ENCODE results near the gene KSR2.
A peak's percentile ranks its signal among the peaks of the same experiment; 100 is the strongest.
"Not testable (repeated sequence)": the region's sequence is repeated elsewhere in the genome, so short reads cannot be mapped to it uniquely, and the experiment has no call there.

KSR2 gene

DNA sequence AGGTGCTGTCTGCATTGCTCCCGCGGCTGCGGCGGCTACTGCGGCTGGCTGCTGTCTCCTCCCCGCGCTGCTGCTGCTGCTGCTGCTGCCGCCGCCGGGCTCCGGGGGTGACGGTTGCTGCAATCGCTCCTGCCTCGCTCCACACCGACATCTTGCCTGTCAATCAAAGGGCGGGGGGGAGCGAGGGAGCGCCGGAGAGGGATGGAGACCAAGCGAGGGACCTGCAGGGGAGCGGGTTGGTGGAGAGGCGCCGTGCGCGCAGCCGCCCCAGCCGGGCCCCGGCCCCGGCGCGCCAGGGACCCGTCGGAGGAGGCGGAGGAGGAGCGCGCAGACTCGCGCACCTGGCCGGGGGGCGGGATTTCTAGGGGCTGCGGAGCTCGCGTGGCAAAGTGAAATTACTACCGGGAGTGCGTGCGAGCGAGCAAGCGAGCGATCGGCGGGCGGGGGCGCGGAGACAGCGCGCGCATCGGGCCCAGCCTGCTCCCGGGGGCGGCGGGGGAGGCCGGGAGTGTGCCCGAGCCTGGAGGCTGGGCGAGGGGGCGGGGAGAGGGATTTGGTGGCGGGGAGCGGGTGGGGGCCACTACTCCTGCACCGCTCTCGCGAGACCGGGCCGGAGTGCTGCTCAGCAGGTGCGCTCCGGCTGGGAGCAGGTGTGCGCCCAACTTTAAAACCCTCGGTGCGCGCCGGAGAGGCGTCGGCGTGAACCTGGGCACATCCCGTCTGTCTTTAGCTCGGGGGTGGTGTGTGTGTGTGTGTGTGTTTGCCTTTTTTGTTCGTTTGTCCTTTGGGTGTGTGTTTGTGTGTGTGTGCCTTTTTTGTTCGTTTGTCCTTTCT lies at the start of gene KSR2:
TSS of gene KSR2 (minus strand) at position 165 of the 834 bp plus-strand sequence. CDS start 735 bp downstream, outside the sequence.
- peak in 1 of 2 donors; percentile 3 for DNase-seq (ENCODE audit: low read depth in 2 of 2, low spot score in 1 of 2)

DNA sequence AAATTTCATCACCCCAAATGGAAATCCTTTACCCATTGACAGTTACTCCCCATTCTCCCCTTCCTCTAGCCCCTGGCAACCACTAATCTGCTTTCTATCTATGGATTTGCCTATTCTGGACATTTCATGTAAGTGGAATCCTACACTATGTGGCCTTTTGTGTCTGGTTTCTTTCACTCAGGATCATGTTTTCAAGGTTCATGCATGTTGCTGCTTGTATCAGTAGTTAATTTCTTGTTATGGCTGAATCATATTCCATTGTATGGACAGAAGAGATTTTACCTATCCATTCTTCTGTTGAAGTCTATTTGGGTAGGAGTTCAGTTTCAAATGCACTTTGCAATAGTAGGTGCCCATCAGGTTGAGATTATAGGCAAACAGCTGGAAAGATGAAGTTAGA lies 49.1 kb upstream of the KSR2 start:
- no peak for DNase-seq (ENCODE audit: low read depth in 2 of 2, low spot score in 1 of 2)

DNA sequence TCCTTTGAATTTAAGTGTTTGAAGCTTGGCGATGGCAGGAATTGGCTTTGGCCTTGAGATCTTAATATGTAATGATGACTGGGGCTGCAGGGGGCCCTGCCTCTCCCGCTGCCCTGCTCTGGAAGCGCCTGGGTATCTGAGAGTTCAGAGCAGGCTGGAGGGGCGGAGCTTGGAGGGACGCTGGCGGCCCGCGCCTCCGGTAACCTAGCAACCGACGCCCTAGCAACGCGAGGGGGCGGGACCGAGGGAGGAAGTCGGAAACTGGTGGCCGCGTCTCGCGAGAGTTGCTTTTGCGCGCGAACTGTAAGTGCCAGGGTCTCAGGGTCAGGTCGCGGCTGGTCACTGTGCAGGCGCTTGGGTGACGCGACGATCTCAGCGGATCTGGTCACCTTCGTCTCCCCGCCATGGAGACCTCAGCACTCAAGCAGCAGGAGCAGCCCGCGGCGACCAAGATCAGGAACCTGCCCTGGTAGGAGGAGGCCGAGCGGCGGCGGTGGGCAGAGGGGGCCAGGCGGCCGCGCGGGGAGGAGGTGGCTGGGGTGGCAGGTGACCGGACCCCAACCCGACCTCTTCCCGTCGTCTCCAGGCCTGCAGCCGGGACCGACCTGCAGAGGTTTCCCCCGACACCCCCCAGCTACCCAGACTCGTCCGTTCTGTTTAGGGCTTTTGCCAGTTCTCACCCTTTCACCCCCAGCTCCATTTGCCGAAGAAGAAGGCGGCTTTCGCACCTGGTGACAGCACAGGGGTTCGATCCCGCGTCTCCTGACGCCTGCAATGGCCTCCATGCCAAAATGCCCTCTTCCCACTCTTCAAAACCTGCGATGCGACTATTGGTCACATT lies 47.9 kb upstream of the KSR2 start, which contains the start of gene RFC5:
TSS of gene RFC5 (plus strand) at position 280 of the 841 bp plus-strand sequence. CDS start at position 405, 125 bp downstream.
- peak; percentile 93 to 96 for DNase-seq (ENCODE audit: low read depth in 2 of 2, low spot score in 1 of 2)

DNA sequence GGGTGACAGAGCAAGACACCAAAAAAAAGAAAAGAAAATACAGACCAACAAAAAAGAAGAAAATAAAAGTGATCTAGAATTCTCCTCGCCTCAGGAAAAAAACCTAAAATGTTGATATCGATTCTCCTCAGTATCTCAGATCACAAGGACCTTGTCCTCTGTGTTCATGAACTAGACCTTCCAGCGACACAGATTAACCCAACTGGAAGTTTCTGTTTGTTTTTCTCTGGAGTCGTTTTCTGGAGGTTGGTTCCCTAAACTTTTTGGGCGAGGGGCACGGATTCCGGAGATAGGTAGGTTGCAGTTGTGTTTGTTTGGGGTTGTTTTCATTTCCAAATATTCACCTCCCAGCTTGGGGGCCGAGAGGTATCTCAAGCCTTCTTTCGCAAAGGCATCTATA lies 47.2 kb upstream of the KSR2 start:
- no peak for DNase-seq (ENCODE audit: low read depth in 2 of 2, low spot score in 1 of 2)

DNA sequence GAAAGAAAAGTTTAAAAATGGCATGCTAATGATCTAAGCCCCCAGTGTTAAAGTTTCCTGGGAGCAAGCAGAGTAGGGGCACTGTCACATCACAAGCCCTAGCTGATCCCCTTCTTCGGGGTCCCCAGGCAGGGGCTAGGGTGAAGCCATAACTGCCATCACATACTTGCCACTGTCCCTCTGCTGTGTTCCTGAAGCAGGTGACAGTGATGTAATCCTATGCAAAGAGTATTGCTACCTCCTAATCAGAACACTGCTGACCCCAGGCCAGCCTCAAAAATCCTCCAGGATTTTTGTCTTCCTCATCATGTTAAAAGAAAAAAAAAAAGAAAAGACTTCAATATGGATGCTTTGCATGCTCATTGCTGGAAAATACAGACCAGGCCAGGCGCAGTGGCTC lies 46.5 kb upstream of the KSR2 start:
- no peak for DNase-seq (ENCODE audit: low read depth in 2 of 2, low spot score in 1 of 2)

DNA sequence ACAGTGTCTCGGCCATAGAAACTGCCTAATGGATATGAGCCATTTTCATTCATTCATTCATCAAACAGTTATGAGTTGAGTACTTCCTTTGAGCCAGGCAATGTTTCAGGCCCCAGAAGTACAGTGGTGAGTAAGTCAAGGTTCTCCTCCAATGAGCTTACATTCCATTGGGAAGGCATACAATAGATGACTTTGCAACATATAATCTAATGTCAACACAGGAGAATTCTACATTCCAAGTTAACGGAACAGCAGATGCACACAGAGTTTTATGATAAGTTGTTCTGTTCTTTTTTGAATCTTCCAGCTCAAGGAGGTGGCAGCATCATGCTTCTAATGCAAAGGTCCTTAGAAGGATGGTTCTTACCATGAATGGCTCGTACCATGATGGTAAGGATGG lies 44.5 kb upstream of the KSR2 start:
- no peak for DNase-seq (ENCODE audit: low read depth in 2 of 2, low spot score in 1 of 2)

DNA sequence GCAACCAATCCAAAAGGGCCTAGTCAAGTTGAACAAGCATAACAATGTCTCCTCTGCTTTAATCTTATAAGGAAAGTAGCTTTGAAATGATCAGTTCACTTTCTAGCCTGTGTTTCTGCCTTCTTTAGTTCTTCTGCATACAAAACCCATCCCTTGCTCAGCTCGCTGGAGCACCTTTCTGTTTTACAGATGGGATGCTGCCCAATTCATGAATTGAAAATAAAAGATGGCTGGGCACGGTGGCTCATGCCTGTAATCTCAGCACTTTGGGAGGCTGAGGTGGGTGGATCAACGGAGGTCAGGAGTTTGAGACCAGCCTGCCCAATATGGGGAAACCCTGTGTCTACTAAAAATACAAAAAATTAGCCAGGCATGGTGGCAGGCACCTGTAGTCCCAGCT lies 43.2 kb upstream of the KSR2 start:
- DNase-seq (ENCODE audit: low read depth in 2 of 2, low spot score in 1 of 2), result no peak

DNA sequence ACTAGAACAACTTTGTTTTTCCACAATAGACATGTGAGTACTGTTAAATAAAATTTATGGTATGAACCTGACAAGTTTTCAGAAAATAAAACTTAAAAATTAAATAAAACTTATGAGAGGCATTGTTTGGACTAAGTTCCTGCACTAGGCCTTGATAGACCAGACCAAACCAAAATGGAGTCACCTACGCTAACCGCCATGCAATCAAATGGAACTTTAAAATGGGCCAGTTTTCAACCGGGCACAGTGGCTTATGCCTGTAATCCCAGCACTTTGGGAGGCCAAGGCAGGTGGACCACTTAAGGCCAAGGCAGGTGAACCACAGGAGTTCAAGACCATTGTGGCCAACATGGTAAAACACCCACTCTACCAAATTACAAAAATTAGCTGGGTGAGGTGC lies 42.6 kb upstream of the KSR2 start:
- no peak for DNase-seq (ENCODE audit: low read depth in 2 of 2, low spot score in 1 of 2)

DNA sequence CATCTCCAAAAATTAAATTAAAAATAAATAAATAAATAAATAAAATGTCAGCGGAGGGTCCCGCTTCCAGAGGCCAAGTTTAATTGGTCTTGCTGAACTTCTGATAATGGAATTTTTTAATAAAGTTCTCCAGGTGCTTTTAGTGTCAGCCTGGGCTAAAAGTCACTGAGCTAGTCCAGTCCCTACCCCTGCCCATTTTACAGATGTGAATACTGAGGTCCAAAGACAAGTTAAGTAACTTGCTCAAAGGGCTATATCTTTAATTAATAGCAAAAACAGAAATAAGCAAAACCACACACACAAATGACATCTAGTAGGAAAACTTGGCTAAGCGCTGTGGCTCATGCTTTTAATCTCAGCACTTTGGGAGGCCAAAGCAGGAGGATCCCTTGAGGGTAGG lies 42.1 kb upstream of the KSR2 start:
- DNase-seq (ENCODE audit: low read depth in 2 of 2, low spot score in 1 of 2), result no peak

DNA sequence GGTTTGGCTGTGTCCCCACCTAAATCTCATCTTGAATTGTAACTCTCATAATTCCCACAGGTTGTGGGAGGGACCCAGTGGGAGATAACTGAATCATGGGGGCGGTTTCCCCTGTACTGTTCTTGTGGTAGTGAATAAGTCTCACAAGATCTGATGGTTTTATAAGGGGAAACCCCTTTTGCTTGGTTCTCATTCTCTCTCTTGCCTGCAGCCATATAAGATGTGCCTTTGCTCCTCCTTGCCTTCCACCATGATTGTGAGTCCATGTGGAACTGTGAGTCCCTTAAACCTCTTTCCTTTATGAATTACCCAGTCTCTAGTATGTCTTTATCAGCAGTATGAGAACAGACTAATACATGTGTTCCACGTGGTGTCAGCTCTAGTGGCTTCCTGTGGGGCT lies 31.0 kb upstream of the KSR2 start:
- DNase-seq (ENCODE audit: low read depth in 2 of 2, low spot score in 1 of 2), result not testable (repeated sequence)

DNA sequence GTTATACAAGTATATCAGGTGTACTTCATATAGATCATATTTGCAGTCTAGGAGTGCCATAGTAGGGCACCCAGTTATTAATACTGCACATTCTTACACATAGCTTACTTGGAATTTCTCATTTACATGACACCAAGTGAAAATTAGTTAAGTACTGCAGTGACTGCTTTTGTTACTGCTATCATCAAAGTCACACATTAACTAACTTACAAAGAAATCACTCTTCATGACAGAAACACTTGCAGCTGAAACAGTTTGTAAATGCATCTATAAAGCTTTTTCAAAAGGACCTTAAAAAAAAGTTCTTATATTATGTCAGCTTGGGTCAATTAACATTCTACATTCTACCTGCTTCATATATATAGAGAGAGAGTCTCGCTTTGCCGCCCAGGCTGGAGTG lies 29.9 kb upstream of the KSR2 start:
- no peak for DNase-seq (ENCODE audit: low read depth in 2 of 2, low spot score in 1 of 2)

DNA sequence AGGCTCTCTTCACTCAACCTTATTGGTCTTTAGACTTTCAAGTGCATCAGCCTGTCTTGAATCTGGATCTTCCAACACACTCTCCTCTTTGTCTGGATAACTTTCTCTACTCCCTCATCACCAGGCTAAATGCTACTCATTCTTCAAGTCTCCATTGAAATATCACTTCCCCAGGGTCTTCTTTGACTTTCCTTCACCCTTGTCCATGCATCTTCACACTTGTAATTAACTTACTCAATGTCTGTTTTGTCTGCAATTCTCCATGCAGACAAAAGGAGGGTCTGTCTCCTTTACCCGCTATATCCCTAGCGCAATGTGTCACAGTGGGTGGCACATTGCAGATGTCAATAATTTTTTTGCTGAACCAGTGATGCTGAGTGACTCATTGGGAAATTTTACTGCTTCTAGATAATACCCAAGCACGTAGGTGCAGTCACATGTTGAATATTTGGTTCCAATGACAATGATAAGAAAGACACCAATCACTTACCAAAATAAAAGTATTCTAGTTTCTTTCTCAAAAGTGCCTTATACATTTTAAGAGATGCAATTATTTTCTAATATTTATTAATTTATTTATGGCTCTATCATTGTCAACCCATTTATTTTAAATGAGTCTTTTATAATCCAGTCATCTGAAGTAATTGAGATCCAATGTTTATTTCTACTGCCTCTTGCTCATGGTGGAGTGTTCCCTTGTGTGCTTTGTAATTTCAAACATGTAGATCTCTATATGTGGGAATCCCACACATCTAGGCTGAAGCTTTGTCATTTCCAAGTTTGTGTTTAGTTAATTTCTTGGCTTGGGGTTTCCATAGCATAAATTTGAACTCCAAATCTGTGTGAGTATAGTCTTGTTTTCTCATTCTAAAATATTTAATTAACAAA lies 26.0 kb upstream of the KSR2 start:
- no peak for DNase-seq (ENCODE audit: low read depth in 2 of 2, low spot score in 1 of 2)

DNA sequence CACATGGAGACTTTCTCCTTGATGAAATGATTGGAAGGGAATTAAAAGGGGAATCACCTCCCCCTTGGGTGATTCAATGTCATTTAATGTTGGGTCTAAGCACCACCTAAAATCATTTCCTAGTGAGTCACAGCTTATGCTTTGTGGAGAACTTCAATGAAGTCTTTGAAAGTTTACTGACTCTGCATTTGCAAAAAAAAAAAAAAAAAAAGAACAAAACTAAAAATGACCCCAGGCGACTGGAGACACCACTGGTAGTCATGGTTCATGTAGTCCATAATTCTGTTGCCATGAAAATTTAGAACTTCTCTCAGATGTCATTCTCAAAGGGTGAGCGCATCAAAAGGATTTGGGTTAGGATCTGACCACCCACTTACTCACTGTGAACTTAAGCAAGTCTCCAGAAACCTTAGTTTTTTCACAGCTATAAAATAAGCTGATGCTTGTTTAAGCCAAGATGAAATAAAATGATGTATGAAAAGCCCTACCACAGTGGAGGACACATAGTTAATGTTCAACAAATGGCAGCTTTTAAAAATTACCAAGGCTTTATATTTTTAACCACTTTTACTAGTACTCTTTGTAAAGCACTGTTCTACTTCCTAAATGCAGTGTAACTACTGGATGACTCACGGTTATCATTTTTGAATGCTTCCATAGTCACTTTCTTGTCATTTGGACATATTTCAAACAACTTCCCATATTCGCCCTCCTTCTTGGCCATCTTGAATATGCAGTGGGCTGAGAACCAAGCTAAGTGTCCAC lies 18.1 kb upstream of the KSR2 start:
- DNase-seq (ENCODE audit: low read depth in 2 of 2, low spot score in 1 of 2), result no peak

DNA sequence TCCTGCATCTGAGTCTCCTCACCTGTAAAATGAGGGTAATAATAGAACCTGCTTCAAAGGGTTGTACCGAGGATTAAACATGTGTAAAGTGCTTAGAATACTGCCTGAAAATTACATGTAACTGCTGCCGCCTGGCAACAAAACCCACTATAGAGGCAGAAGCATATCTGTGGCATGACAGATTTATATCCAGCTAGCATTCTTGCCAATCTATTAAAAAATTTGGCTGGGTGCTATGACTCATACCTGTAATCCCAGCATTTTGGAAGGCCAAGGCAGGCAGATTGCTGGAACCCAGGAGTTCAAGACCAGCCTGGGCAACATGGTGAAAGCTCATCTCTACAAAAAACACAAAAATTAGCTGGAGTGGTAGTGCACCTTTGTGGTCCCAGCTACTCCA lies 16.4 kb upstream of the KSR2 start:
- DNase-seq (ENCODE audit: low read depth in 2 of 2, low spot score in 1 of 2), result no peak

DNA sequence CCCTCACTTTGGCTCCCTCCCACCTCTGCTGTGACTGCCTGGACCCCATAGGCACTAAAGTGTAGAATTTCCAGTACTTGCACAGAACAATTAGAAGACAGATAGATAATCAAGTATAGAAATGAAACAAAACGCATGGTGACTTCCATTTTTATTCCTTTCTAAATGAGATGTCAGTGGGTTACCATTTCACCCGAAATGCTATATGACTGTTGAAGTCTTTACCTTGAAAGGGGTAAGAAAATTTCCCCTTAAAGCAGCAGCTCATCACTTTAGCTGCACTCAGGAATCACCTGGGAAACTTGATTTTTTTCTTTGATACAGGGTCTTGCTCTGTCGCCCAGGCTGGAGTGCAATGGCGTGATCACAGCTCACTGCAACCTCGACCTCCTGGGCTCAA lies 12.5 kb upstream of the KSR2 start:
- no peak for DNase-seq (ENCODE audit: low read depth in 2 of 2, low spot score in 1 of 2)

DNA sequence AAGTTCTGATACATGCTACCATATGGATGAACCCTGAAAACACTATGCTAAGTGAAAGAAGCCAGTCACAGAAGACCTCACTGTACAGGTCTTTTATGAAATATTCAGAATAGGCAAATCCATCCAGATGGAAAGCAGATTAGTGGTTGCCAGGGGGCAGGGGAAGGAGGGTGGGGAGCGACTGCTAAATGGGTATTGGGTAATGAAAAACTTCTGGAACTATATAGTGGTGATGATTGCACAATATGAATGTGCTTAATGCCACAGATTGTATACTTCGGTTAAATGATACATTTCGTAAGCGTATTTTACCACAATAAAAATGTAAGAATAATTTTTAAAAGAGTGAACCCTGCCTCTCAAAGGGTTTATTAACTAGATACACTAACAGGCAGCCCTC lies 11.8 kb upstream of the KSR2 start:
- DNase-seq (ENCODE audit: low read depth in 2 of 2, low spot score in 1 of 2), result no peak

DNA sequence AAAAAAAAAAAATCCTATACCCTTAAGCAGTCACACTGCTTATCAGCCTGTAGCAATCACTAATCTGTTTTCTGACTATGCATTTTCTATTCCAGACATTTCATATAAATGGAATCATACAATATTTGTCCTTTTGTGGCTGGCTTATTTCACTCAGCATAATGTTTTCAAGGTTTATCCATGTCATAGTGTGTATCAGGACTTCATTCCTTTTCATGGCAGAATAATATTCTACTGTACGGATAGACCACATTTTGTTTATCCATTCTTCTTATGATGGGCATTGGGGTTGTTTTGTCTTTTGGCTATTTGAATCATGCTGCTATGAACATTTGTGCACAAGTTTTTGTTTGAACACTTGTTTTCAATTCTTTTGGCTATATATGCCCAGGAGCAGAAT lies 8.6 kb upstream of the KSR2 start:
- no peak for DNase-seq (ENCODE audit: low read depth in 2 of 2, low spot score in 1 of 2)

DNA sequence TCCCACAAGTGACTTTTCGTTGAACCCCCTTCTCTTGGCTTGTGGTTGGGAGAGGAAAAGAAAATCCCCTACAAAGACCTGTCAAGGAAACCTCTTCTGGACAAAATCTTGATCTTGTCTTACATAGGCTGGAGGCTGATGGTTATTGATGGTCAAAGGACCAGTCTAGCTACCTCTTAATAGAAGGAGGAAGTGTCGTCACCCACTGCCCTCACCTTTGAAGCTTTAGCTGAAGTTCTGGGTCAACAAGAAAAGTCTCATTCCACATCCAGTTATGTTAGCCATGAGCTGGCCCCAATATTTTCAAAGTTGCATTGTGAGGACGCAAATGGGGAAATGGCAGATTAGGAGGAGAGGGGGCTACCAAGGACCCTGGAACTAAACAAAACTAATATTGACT lies 6.2 kb upstream of the KSR2 start:
- DNase-seq (ENCODE audit: low read depth in 2 of 2, low spot score in 1 of 2), result no peak

DNA sequence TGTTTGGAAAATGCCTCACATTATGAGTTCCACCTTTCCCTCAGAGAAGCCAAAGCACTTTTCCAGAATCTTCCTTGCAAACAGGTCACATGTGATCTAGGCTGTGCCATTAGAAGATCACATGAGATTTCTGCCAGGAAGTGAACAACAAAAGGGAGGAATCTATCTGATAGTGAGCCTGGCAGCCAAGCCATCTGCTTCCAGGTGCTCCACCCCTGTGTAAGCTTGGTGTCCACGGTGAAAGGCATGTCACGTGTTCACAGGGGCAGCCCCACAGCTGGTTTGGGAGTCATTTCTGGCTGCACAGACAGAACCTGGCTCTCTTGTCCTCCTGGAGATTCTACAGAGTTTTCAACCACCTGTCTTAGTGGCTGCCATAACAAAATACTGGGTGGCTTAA lies 3.5 kb upstream of the KSR2 start:
- no peak for DNase-seq (ENCODE audit: low read depth in 2 of 2, low spot score in 1 of 2)

DNA sequence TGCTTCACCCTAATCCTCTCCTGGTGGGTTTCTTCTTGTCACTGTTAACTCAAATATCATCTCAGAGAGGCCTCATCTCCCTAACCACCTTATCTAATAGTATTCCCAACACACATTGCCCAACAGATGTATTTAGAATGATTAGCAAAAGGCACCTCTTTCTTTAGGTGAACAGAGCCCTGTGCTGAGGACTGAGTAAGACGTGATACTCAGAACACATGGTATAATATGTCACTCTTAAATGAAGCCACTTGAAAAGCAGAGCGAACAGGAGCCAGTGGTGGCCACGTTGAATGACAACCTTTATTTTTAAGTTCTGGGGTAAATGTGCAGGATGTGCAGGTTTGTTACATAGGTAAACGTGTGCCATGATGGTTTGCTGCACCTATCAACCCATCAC lies 1.5 kb upstream of the KSR2 start:
- no peak for DNase-seq (ENCODE audit: low read depth in 2 of 2, low spot score in 1 of 2)
